A549 (cell line): ENCODE measurements around the gene GABRR2.

Experiments
- CEBPB ChIP-seq, 2 experiments: fragments of >200 bp in 1 of 2; sonication (Bioruptor Twin) in 1 of 2; formaldehyde crosslinking in 1 of 2; IDR thresholded peaks; 2 replicates each; pipeline ENCODE4 v1.6.1; 2012 to 2016
- CHD2 ChIP-seq: fragments of 150-350 bp; IDR thresholded peaks from 2 replicates; pipeline ENCODE4 v1.6.1; 2014; ENCODE audit warnings: low read length; ENCODE audit not compliant: partially characterized antibody
- EHMT2 ChIP-seq: fragments of 200-600 bp; sonication (generic); IDR thresholded peaks from 2 replicates; pipeline ENCODE4 v1.6.1; 2016; ENCODE audit warnings: antibody characterized with exemption, low read depth, mild to moderate bottlenecking, moderate library complexity
- FOSL2 ChIP-seq, 2 experiments: fragments of 450-650 bp in 1 of 2; fragments of >200 bp in 1 of 2; sonication (Bioruptor Twin) in 1 of 2; formaldehyde crosslinking; IDR thresholded peaks; 2 replicates each; pipeline versions ENCODE4 v1.5.0 to v1.6.1; 2016 to 2020; ENCODE audit warnings: mild to moderate bottlenecking in 1 of 2, moderate library complexity in 1 of 2
- JUN ChIP-seq, 2 experiments: fragments of >200 bp; sonication (Bioruptor Twin); formaldehyde crosslinking; IDR thresholded peaks; 2 replicates in 1 of 2; 3 replicates in 1 of 2; pipeline ENCODE4 v1.6.1; 2016 to 2017
- MAZ ChIP-seq: fragments of 150-350 bp; IDR thresholded peaks from 2 replicates; pipeline ENCODE4 v1.6.1; 2014; ENCODE audit warnings: antibody characterized with exemption, low read depth, low read length, borderline replicate concordance
- RAD21 ChIP-seq, 2 experiments: fragments of >200 bp in 1 of 2; sonication (Bioruptor Twin) in 1 of 2; formaldehyde crosslinking in 1 of 2; IDR thresholded peaks in 1 of 2; conservative IDR thresholded peaks in 1 of 2; 2 replicates in 1 of 2; 3 replicates in 1 of 2; pipeline ENCODE4 v1.6.1; 2012 to 2018; ENCODE audit warnings: inconsistent platforms in 1 of 2
- REST ChIP-seq: fragments of 200-600 bp; sonication (generic); IDR thresholded peaks from 2 replicates; pipeline ENCODE4 v1.6.1; 2016; ENCODE audit warnings: antibody characterized with exemption, mild to moderate bottlenecking, moderate library complexity
- SMC3 ChIP-seq: fragments of >200 bp; sonication (Bioruptor Twin); formaldehyde crosslinking; IDR thresholded peaks from 3 replicates; pipeline ENCODE4 v1.6.1; 2018; ENCODE audit warnings: inconsistent platforms
- SREBF2 ChIP-seq: fragments of 450-650 bp; IDR thresholded peaks from 2 replicates; pipeline ENCODE4 v1.6.1; 2014; ENCODE audit warnings: mild to moderate bottlenecking, moderate library complexity
- TF ChIP-seq, protein P1 (sequence below): fragments of >200 bp; sonication (Bioruptor Twin); formaldehyde crosslinking; IDR thresholded peaks from 3 replicates; pipeline ENCODE4 v1.5.1; 2016

DNA sequence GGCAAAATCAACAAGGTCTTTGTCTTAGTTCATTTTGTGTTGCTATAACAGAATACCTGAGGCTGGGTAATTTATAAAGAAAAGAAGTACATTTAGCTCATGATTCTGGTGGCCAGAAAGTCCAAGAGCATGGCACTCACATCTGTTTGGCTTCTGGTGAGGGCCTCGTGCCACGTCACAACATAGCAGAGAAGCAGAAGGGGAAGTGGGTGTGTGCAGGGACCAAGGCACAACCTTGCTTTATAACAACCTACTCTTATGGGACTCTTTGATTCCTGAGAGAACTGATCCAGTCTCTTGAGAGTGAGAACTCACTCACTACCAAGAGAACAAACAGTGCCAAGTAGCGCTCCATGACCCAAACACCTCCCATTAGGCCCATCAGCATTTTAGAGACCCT, 25.4 kb downstream of the GABRR2 start:
- TF ChIP-seq, protein P1, sequence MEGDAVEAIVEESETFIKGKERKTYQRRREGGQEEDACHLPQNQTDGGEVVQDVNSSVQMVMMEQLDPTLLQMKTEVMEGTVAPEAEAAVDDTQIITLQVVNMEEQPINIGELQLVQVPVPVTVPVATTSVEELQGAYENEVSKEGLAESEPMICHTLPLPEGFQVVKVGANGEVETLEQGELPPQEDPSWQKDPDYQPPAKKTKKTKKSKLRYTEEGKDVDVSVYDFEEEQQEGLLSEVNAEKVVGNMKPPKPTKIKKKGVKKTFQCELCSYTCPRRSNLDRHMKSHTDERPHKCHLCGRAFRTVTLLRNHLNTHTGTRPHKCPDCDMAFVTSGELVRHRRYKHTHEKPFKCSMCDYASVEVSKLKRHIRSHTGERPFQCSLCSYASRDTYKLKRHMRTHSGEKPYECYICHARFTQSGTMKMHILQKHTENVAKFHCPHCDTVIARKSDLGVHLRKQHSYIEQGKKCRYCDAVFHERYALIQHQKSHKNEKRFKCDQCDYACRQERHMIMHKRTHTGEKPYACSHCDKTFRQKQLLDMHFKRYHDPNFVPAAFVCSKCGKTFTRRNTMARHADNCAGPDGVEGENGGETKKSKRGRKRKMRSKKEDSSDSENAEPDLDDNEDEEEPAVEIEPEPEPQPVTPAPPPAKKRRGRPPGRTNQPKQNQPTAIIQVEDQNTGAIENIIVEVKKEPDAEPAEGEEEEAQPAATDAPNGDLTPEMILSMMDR, result no peak
- TF ChIP-seq RAD21 (conservative IDR thresholded peaks at IDR 0.05 in 1 of 2, IDR thresholded peaks at IDR 0.05 in 1 of 2) (no peak), JUN (IDR thresholded peaks at IDR 0.05) (no peak), FOSL2 (IDR thresholded peaks at IDR 0.05) (no peak), FOSL2 (CRISPR knock-in tag; IDR thresholded peaks at IDR 0.05) (no peak), EHMT2 (no peak), CEBPB (IDR thresholded peaks at IDR 0.05) (no peak), SMC3 (no peak), MAZ (no peak), CHD2 (no peak), SREBF2 (no peak), REST (no peak)
